ENCODE results near the gene POPDC2. TPM values are rescaled to one million over a fixed set of nuclear protein-coding genes. Genes with fewer than 3 reads are reported as not detected.

Gene POPDC2
- total and polyA plus RNA-seq, 2 of the 4 experiments (the other 2 are of a cell fraction) = under 0.01 to 0.29 TPM

DNA sequence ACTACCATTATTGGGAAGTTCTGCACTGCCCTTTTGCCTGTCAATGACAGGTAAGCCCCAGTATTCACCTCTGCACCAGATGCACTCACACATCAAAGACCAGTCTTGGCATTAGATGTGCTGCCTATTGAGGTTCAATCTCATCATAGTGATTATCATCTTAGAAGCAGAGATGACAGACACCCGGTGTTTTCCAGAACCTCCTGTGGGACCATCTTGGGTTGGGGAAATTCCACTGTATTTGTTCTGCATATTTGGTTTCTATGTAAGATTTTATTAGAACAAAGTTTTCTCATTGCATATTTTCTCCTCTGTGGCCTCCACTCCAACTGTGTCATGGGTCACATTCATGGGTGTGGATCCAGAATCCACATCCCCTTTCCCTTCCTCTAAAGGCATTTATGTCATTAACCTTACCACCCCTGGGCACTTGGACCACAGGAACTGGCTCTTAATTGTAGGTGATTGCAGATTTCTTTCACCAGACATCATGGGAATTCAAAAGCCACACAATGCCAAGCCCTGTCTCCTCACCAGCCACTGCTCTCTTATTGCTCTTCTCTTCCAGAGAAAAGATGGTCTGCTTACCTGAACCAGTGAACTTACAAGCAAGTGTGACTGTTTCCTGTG, 31.5 kb downstream of the POPDC2 start:
- Histone ChIP-seq H2AK9ac (replicated peaks; ENCODE audit: low read depth, low read length, poor library complexity) (no peak overlapping the region), H3K9me3 (ENCODE audit: control insufficient read depth, insufficient read depth, low read length) (no peaks in the 10 kb centered on the region; the same call in 1 of the 2 replicates), H3K4me3 (ENCODE audit: insufficient read depth, low read depth, low read length) (no peak overlapping the region), H2AK5ac (ENCODE audit: low read depth, low read length) (no peak overlapping the region; the same call in 1 of the 2 replicates), H2BK20ac (ENCODE audit: low read depth, low read length) (no peak overlapping the region), H3K4ac (ENCODE audit: low read depth, low read length) (no peak overlapping the region; the same call in 1 of the 2 replicates), H3K79me1 (ENCODE audit: low read depth in 1 of 2, low read length in 2 of 2) (no peaks in the 10 kb centered on the region), H2AFZ (replicated peaks; ENCODE audit: low read length, poor library complexity) (no peak overlapping the region), H3K18ac (ENCODE audit: low read depth, low read length) (no peak overlapping the region), H3K23ac (ENCODE audit: low read depth, low read length) (no peak overlapping the region), H3K14ac (replicated peaks; ENCODE audit: low read depth, low read length) (no peak overlapping the region), H3K9me1 (ENCODE audit: insufficient read depth, low read length) (no peaks in the 10 kb centered on the region; the same call in 1 of the 2 replicates), H4K5ac (ENCODE audit: low read depth, low read length) (no peak overlapping the region), H3K27ac (ENCODE audit: insufficient read depth, low read length) (no peak overlapping the region), H4K8ac (ENCODE audit: low read depth in 2 of 2, low read length in 2 of 2) (no peak overlapping the region), H2BK5ac (ENCODE audit: low read depth, low read length, poor library complexity, severe bottlenecking) (no peak overlapping the region), H4K20me1 (ENCODE audit: insufficient read depth, low read length) (no peaks in the 10 kb centered on the region), H3K56ac (ENCODE audit: extremely low read depth, insufficient read depth, low read length) (no peak overlapping the region), H4K91ac (ENCODE audit: insufficient read depth, low read depth, low read length) (no peak overlapping the region), H3K4me1 (ENCODE audit: control insufficient read depth, insufficient read depth, low read length) (peaks cover 10% of the 10 kb centered on the region), H2BK120ac (ENCODE audit: low read depth, low read length) (no peak overlapping the region), H3K27me3 (ENCODE audit: control insufficient read depth, insufficient read depth, low read length) (peaks cover 4% of the 10 kb centered on the region; the same call in 1 of the 2 replicates), H3K9ac (ENCODE audit: low read depth, low read length) (no peak overlapping the region), H3K4me2 (ENCODE audit: low read depth, low read length) (no peak overlapping the region), H2BK15ac (ENCODE audit: low read depth, low read length) (peak overlapping the region; percentile 59; the same call in 1 of the 3 replicates), H3K36me3 (ENCODE audit: control insufficient read depth, insufficient read depth, low read length) (no peaks in the 10 kb centered on the region)
- dilution Hi-C loops (cut with HindIII; ENCODE audit: low sequenced_read_pairs, unreplicated experiment) = no loop called here
- DNase-seq = no peak
- no peak for ATAC-seq (ENCODE audit: low read depth)
- no TSS peak for BruUV-seq (replicated peaks)
- no CpG with 5 or more reads among the region's 1 CpG for WGBS, 2 experiments (ENCODE audit: extremely low coverage in 2 of 2, insufficient read length in 1 of 2)
- CTCF ChIA-PET = no interaction called here
- POLR2A ChIA-PET (ENCODE audit: unreplicated experiment) = no interaction called here
- intact Hi-C loops (cut with micrococcal nuclease) = no loop called here
- TF ChIP-seq, protein P1, sequence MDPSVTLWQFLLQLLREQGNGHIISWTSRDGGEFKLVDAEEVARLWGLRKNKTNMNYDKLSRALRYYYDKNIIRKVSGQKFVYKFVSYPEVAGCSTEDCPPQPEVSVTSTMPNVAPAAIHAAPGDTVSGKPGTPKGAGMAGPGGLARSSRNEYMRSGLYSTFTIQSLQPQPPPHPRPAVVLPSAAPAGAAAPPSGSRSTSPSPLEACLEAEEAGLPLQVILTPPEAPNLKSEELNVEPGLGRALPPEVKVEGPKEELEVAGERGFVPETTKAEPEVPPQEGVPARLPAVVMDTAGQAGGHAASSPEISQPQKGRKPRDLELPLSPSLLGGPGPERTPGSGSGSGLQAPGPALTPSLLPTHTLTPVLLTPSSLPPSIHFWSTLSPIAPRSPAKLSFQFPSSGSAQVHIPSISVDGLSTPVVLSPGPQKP (IDR thresholded peaks at IDR 0.05; ENCODE audit: borderline replicate concordance, low read depth, low read length) = no peak
- no peak for TF ChIP-seq MXI1 (IDR thresholded peaks at IDR 0.05; ENCODE audit: borderline replicate concordance, low read depth, low read length)
- TF ChIP-seq RFX5 (IDR thresholded peaks at IDR 0.05; ENCODE audit: low read depth, low read length) = no peak
- TF ChIP-seq, protein P2, sequence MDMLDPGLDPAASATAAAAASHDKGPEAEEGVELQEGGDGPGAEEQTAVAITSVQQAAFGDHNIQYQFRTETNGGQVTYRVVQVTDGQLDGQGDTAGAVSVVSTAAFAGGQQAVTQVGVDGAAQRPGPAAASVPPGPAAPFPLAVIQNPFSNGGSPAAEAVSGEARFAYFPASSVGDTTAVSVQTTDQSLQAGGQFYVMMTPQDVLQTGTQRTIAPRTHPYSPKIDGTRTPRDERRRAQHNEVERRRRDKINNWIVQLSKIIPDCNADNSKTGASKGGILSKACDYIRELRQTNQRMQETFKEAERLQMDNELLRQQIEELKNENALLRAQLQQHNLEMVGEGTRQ (IDR thresholded peaks at IDR 0.05; ENCODE audit: low read depth, low read length) = no peak
- TF ChIP-seq POLR2A (IDR thresholded peaks at IDR 0.05; ENCODE audit: low read depth, low read length) = no peak
- TF ChIP-seq RCOR1 (IDR thresholded peaks at IDR 0.05; ENCODE audit: insufficient replicate concordance, low read length) = no peak
- TF ChIP-seq FOS (IDR thresholded peaks at IDR 0.05; ENCODE audit: low read depth, low read length) = no peak
- TF ChIP-seq CEBPB (IDR thresholded peaks at IDR 0.05; ENCODE audit: low read depth, low read length) = no peak
- TF ChIP-seq BHLHE40 (IDR thresholded peaks at IDR 0.05; ENCODE audit: low read depth, low read length) = no peak
- TF ChIP-seq MAZ (IDR thresholded peaks at IDR 0.05; ENCODE audit: borderline replicate concordance, low read depth, low read length) = no peak
- no peak for TF ChIP-seq MAFK (IDR thresholded peaks at IDR 0.05; ENCODE audit: low read depth, low read length)
- TF ChIP-seq CHD1 (IDR thresholded peaks at IDR 0.05; ENCODE audit: low read depth, low read length) = no peak
- no peak for TF ChIP-seq SMC3 (IDR thresholded peaks at IDR 0.05; ENCODE audit: low read depth, low read length)
- no peak for TF ChIP-seq NFE2L2 (IDR thresholded peaks at IDR 0.05; ENCODE audit: low read depth, low read length)
- TF ChIP-seq, protein P3, sequence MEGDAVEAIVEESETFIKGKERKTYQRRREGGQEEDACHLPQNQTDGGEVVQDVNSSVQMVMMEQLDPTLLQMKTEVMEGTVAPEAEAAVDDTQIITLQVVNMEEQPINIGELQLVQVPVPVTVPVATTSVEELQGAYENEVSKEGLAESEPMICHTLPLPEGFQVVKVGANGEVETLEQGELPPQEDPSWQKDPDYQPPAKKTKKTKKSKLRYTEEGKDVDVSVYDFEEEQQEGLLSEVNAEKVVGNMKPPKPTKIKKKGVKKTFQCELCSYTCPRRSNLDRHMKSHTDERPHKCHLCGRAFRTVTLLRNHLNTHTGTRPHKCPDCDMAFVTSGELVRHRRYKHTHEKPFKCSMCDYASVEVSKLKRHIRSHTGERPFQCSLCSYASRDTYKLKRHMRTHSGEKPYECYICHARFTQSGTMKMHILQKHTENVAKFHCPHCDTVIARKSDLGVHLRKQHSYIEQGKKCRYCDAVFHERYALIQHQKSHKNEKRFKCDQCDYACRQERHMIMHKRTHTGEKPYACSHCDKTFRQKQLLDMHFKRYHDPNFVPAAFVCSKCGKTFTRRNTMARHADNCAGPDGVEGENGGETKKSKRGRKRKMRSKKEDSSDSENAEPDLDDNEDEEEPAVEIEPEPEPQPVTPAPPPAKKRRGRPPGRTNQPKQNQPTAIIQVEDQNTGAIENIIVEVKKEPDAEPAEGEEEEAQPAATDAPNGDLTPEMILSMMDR (conservative IDR thresholded peaks at IDR 0.05; ENCODE audit: low read depth, low read length) = no peak
- no peak for TF ChIP-seq RAD21 (IDR thresholded peaks at IDR 0.05; ENCODE audit: low read length)
- in situ Hi-C loops (cut with MboI; ENCODE audit: low sequenced_read_pairs) = no loop called here
